Cerebellar cortex (tissue), 1 donor: Measurements from ENCODE around the gene OTULIN.

Experiments
- DNase-seq: peaks from one replicate; pipeline ENCODE4 v3.0.0-alpha.2; 2015; ENCODE audit warnings: low spot score

The OTULIN gene

DNA sequence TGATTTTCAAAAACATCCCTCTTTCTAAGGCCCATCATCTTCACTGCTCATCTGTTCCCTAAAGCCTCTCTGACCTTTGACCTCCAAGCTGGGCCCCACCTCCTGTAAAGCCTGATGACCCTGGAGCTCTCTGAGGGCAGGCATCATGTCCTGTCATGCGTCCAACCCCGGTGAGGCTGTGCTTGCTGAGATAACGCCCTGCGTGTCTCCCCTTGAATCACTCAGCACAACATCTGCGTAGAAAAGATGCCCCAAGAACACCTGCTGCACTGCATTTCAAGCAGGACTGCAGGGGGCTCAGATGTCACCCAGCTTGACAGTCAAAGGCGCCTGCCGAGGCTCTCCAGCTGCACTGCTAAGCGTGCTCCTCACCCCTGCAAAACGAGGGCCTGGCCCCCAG, 78.0 kb downstream of the OTULIN start:
- DNase-seq: no peak

GRCh38 chr5:14743601-14744295, 79.2 kb downstream of the OTULIN start:
- DNase-seq: no peak

DNA sequence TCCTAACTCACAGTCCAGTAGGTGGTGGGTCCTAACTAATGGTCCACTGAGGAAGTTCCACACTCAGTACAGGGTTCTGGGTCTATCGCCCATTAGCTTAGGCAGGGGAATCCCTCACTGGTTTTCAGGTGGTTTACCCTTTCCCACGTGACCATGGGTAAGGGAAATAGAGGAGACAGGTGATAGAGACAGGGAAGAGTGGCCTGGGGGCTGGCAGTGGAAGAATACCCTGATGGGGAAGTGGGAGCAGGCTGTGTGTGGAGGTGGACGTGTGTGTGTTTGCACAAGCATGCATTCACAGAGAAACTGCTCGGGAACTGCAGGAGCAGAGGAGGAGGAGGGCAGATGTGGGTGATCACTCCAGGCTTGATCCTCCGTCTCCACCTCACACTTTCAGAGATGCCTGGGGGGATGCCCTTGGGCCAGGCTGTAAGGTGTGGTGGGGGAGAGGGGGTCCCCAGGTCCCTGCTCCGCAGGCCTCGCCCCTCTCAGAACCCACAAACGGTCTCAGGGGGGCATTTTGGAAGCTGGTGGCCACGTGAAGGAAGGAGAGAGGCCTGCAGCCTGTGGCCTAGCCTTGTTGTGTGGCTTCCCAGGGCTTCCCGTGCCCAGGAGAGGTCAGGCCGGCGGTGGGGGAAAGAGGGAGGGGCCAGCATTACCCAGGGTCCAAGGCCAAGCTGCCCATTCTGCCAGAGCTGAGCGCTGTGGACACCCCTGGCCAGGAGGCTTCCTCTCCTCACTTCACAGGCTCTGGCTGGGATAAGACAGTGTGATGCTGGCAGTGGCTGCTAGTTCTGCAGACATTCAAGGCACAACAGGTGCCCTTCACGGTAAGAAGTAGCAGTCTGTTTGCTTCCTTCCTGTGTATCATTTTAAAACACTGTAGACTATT, 80.0 kb downstream of the OTULIN start:
- no peak for DNase-seq

GRCh38 chr5:14745188-14745563, 80.7 kb downstream of the OTULIN start:
- DNase-seq: no peak

GRCh38 chr5:14745753-14746152, 81.2 kb downstream of the OTULIN start:
- DNase-seq: no peak

GRCh38 chr5:14748180-14748900, 83.8 kb downstream of the OTULIN start:
- no peak for DNase-seq
